HEK293 (cell line): ENCODE results near the gene IGLON5.

Experiments
- CTCF ChIP-seq: fragments of 450-650 bp; formaldehyde crosslinking; IDR thresholded peaks from 2 replicates; pipeline ENCODE4 v1.5.1; 2016; ENCODE audit warnings: missing biosample characterization, missing genetic modification characterization
- ZFP37 ChIP-seq: fragments of 450-650 bp; formaldehyde crosslinking; IDR thresholded peaks from 2 replicates; pipeline ENCODE4 v1.5.1; 2016; ENCODE audit warnings: missing biosample characterization, missing genetic modification characterization
- ZNF23 ChIP-seq: fragments of 450-650 bp; formaldehyde crosslinking; IDR thresholded peaks from 2 replicates; pipeline ENCODE4 v1.5.1; 2016; ENCODE audit warnings: missing biosample characterization, missing genetic modification characterization, borderline replicate concordance
- ZNF660 ChIP-seq: fragments of 450-650 bp; IDR thresholded peaks from 2 replicates; pipeline ENCODE4 v1.5.1; 2018; ENCODE audit warnings: missing biosample characterization, mild to moderate bottlenecking, missing genetic modification characterization
- TF ChIP-seq, protein P1 (sequence below): fragments of 450-650 bp; IDR thresholded peaks from 2 replicates; pipeline ENCODE4 v1.5.1; 2018; ENCODE audit warnings: missing biosample characterization, mild to moderate bottlenecking, missing genetic modification characterization
- TF ChIP-seq, protein P2 (sequence below): fragments of 450-650 bp; formaldehyde crosslinking; IDR thresholded peaks from 2 replicates; pipeline ENCODE4 v1.5.1; 2016; ENCODE audit warnings: missing biosample characterization, missing genetic modification characterization

DNA sequence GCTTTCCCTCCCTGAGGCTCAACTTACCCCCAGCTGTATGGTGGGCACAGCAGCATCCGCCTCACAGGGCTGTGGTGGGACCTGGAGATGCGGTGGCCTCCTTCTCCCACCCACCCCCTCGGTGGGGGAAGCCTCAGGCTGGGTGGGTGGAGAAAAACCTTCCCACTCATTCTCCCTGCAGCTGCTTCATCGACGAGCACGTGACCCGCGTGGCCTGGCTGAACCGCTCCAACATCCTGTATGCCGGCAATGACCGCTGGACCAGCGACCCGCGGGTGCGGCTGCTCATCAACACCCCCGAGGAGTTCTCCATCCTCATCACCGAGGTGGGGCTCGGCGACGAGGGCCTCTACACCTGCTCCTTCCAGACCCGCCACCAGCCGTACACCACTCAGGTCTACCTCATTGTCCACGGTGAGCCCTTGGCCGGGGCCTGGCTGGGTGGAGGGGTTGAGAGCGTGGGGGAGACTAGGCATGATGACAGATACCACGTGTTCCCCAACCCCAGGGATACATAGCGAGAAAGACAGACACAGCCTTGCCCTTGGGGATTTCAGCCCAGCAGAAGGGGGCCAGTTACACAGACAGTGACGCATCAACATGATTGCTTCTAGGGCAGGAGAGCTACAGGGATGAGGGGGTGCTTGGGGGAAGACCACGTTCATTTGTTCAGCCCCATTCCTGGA lies 12.2 kb downstream of the IGLON5 start:
- TF ChIP-seq, protein P1, sequence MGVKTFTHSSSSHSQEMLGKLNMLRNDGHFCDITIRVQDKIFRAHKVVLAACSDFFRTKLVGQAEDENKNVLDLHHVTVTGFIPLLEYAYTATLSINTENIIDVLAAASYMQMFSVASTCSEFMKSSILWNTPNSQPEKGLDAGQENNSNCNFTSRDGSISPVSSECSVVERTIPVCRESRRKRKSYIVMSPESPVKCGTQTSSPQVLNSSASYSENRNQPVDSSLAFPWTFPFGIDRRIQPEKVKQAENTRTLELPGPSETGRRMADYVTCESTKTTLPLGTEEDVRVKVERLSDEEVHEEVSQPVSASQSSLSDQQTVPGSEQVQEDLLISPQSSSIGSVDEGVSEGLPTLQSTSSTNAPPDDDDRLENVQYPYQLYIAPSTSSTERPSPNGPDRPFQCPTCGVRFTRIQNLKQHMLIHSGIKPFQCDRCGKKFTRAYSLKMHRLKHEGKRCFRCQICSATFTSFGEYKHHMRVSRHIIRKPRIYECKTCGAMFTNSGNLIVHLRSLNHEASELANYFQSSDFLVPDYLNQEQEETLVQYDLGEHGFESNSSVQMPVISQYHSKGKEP, result no peak
- no peak for TF ChIP-seq ZFP37
- TF ChIP-seq ZNF660 (tag by site-specific recombination), result no peak
- TF ChIP-seq CTCF, result no peak
- TF ChIP-seq, protein P2, sequence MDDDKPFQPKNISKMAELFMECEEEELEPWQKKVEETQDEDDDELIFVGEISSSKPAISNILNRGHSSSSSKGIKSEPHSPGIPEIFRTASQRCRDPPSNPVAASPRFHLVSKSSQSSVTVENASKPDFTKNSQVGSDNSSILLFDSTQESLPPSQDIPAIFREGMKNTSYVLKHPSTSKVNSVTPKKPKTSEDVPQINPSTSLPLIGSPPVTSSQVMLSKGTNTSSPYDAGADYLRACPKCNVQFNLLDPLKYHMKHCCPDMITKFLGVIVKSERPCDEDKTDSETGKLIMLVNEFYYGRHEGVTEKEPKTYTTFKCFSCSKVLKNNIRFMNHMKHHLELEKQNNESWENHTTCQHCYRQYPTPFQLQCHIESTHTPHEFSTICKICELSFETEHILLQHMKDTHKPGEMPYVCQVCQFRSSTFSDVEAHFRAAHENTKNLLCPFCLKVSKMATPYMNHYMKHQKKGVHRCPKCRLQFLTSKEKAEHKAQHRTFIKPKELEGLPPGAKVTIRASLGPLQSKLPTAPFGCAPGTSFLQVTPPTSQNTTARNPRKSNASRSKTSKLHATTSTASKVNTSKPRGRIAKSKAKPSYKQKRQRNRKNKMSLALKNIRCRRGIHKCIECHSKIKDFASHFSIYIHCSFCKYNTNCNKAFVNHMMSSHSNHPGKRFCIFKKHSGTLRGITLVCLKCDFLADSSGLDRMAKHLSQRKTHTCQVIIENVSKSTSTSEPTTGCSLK (tag by site-specific recombination), result no peak
- no peak for TF ChIP-seq ZNF23 (tag by site-specific recombination)
